ENCODE measurements around the gene TBC1D22A. TPM values are rescaled to one million over a fixed set of nuclear protein-coding genes. Genes with fewer than 3 reads are reported as not detected.

The TBC1D22A gene
- total RNA-seq, 1 donor from 2014 or later, result 14.3 TPM

- H3K36me3 Mint-ChIP-seq (ENCODE audit: low read depth), result peaks cover 18% of the 10 kb centered on the region
- no peaks in the 10 kb centered on the region for H3K4me1 Mint-ChIP-seq
- DNase-seq (ENCODE audit: low read depth, low spot score), result no peak
- H3K27me3 Mint-ChIP-seq (ENCODE audit: low read depth), result no peaks in the 10 kb centered on the region
- no peak overlapping the region for H3K27ac Mint-ChIP-seq (ENCODE audit: unreplicated experiment)
- no peak for TF ChIP-seq CTCF (conservative IDR thresholded peaks at IDR 0.05)
- no peak overlapping the region for H3K4me3 Mint-ChIP-seq
- H3K9me3 Mint-ChIP-seq, result no peaks in the 10 kb centered on the region
Measured at GRCh38 chr22:46861468-46862367, 99.3 kb downstream of the TBC1D22A start.

DNA sequence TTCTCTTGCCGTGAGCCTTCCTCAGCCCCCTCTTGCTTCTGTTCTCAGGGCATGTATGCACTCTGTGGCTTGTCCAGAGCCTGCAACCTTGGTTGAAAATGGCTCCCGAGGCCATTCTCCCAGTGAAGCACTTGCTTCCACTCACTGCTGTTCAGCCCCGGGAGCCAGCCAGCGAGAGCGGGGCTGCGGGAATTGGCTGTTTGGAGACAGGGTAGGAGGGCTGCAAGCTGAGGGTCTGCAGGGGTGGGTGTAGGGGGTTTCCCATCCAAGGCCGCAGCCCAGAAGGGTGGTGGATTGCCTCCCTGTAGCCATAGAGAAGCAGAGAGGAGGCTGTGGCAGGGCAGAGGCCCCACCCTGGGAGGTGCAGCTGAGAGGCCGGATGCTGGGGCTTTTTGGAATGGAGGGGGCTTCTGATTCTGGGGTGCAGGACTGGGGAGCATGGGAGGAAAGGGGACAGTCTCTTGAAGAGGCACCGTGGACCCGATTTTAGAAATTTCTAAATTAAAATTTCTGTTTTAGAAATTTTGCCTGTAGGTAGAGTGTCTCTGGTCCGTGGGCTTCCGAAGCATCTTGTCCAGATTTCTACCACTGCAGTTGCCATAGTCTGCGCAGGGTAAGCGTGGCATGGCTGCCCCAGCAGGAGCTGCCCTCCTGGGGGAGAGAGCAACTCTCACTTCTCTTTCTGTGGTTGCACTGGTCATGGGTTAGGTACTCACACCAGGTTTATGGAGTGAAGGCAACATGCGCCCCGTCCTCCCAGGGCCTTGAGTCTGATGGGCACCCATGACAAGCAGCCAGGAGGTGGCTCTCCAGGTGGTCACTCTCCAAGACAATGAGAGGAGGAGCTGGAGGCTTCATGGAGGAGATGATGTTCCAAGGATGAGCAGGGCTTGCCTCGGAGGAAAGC is 100.2 kb downstream of the TBC1D22A start:
- Mint-ChIP-seq H3K27ac (ENCODE audit: unreplicated experiment) (no peak overlapping the region), H3K27me3 (ENCODE audit: low read depth) (no peaks in the 10 kb centered on the region), H3K36me3 (ENCODE audit: low read depth) (peaks cover 19% of the 10 kb centered on the region), H3K4me1 (no peaks in the 10 kb centered on the region), H3K9me3 (no peaks in the 10 kb centered on the region), H3K4me3 (no peak overlapping the region)
- no peak for TF ChIP-seq CTCF (conservative IDR thresholded peaks at IDR 0.05)
- DNase-seq (ENCODE audit: low read depth, low spot score), result no peak

DNA sequence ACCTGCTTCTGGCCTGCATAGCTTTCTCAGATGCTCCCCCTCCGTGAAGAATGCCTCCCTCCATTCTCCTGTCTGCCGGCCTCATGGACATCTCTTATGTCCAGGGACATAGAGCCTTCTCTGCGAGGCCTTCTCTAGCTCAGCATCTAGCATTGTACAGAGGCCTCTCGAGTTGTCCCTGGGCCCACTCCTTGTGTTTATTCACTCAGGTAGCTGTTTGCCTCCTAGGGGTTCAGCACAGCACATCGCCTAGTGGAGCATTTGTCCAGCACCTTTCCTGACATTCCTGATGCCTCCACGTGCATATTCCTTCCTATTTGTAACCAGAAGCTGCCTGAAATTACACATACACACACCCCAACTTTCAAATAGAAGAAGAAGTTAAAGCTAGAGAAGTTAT is 101.3 kb downstream of the TBC1D22A start:
- H3K27me3 Mint-ChIP-seq (ENCODE audit: low read depth), result no peaks in the 10 kb centered on the region
- H3K27ac Mint-ChIP-seq (ENCODE audit: unreplicated experiment), result no peak overlapping the region
- no peak for DNase-seq (ENCODE audit: low read depth, low spot score)
- peaks cover 13% of the 10 kb centered on the region for H3K36me3 Mint-ChIP-seq (ENCODE audit: low read depth)
- TF ChIP-seq CTCF (conservative IDR thresholded peaks at IDR 0.05), result no peak
- no peaks in the 10 kb centered on the region for H3K9me3 Mint-ChIP-seq
- no peaks in the 10 kb centered on the region for H3K4me1 Mint-ChIP-seq
- no peak overlapping the region for H3K4me3 Mint-ChIP-seq

DNA sequence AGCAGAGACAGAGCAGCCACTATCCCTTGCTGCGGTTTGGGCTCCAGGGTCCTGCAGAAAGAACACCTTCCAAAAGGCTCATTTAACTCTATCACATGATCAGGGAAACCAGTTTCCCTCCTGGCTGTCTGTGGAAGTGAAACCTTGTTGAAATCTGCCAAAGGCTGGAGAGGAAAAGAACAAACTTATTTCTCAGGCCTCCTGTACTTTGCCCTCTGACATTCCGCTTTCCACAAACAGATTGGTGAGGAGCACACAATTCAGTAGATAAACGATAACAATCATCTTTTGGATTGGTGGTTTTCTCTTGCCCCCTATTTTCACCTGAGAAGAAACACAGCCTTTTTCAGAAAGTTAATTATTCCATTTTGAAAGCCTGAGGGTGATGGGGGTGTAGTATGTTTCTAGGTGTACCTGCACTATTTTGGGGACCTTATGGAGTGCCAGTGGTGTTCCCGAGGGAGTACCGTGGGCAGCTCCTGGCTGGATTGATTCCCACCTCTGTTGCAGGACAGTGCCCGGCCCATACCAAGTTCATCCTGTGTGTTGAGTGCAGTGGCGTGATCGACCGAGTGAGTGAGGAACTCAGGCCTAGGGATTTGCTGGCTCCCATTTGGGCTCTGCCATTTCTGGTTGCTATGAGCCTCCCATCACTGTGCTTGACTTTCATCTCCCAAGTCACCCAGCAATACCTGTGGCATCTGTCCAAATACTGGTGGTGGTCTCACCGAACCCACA is 102.0 kb downstream of the TBC1D22A start:
- H3K36me3 Mint-ChIP-seq (ENCODE audit: low read depth), result peaks cover 18% of the 10 kb centered on the region
- no peaks in the 10 kb centered on the region for H3K27me3 Mint-ChIP-seq (ENCODE audit: low read depth)
- H3K27ac Mint-ChIP-seq (ENCODE audit: unreplicated experiment), result no peak overlapping the region
- DNase-seq (ENCODE audit: low read depth, low spot score), result no peak
- no peak overlapping the region for H3K4me3 Mint-ChIP-seq
- H3K9me3 Mint-ChIP-seq, result no peaks in the 10 kb centered on the region
- no peaks in the 10 kb centered on the region for H3K4me1 Mint-ChIP-seq
- TF ChIP-seq CTCF (conservative IDR thresholded peaks at IDR 0.05), result no peak

GRCh38 chr22:46865052-46865434 is 102.6 kb downstream of the TBC1D22A start:
- no peak for TF ChIP-seq CTCF (conservative IDR thresholded peaks at IDR 0.05)
- H3K27me3 Mint-ChIP-seq (ENCODE audit: low read depth), result no peaks in the 10 kb centered on the region
- peaks cover 21% of the 10 kb centered on the region for H3K36me3 Mint-ChIP-seq (ENCODE audit: low read depth)
- H3K4me1 Mint-ChIP-seq, result no peaks in the 10 kb centered on the region
- no peaks in the 10 kb centered on the region for H3K9me3 Mint-ChIP-seq
- no peak overlapping the region for H3K4me3 Mint-ChIP-seq
- no peak overlapping the region for H3K27ac Mint-ChIP-seq (ENCODE audit: unreplicated experiment)
- no peak for DNase-seq (ENCODE audit: low read depth, low spot score)

Measured in neural crest cell (in vitro differentiated cells).